H9 (cell line): ENCODE results near the gene MEMO1. TPM values are rescaled to one million over a fixed set of nuclear protein-coding genes. Genes with fewer than 3 reads are reported as not detected.

Experiments used
- DNase-seq: peaks from one replicate; pipeline ENCODE4 v3.0.0-alpha.2; 2017
- H2AFZ ChIP-seq: one replicate; pipeline ENCODE4 v1.6.1; 2013; ENCODE audit warnings: mild to moderate bottlenecking, low read length, control low read depth, moderate library complexity
- H2AK5ac ChIP-seq: 2 replicates; pipeline ENCODE4 v1.6.1; 2013; ENCODE audit warnings: low read length, control low read depth, mixed read lengths; ENCODE audit not compliant: insufficient read length
- H2BK120ac ChIP-seq: one replicate; pipeline ENCODE4 v1.6.1; 2013; ENCODE audit warnings: low read depth, mild to moderate bottlenecking, low read length, control low read depth, inconsistent platforms; ENCODE audit not compliant: poor library complexity, severe bottlenecking
- H2BK12ac ChIP-seq: 2 replicates; pipeline ENCODE4 v1.6.1; 2013; ENCODE audit warnings: low read length, control low read depth, mixed read lengths, low read depth; ENCODE audit not compliant: insufficient read length
- H2BK15ac ChIP-seq: 2 replicates; pipeline ENCODE4 v1.6.1; 2013; ENCODE audit warnings: low read depth, low read length, control low read depth
- H2BK20ac ChIP-seq: one replicate; pipeline ENCODE4 v1.6.1; 2013; ENCODE audit warnings: low read depth, mild to moderate bottlenecking, low read length, control low read depth, inconsistent platforms; ENCODE audit not compliant: poor library complexity, severe bottlenecking
- H2BK5ac ChIP-seq: 2 replicates; pipeline ENCODE4 v1.6.1; 2013; ENCODE audit warnings: low read length, control low read depth, mixed read lengths; ENCODE audit not compliant: insufficient read length
- H3K14ac ChIP-seq: 2 replicates; pipeline ENCODE4 v1.6.1; 2013; ENCODE audit warnings: low read length, control low read depth; ENCODE audit not compliant: insufficient read depth
- H3K18ac ChIP-seq: 2 replicates; pipeline ENCODE4 v1.6.1; 2013; ENCODE audit warnings: low read depth, mild to moderate bottlenecking, mixed read lengths, low read length, control low read depth; ENCODE audit not compliant: insufficient read length
- H3K23ac ChIP-seq: 2 replicates; pipeline ENCODE4 v1.6.1; 2013; ENCODE audit warnings: low read length, control low read depth, mixed read lengths, low read depth; ENCODE audit not compliant: insufficient read length
- H3K23me2 ChIP-seq: 2 replicates; pipeline ENCODE4 v1.6.1; 2013; ENCODE audit warnings: low read depth, mild to moderate bottlenecking, mixed read lengths, low read length, control low read depth; ENCODE audit not compliant: insufficient read length, poor library complexity, severe bottlenecking
- H3K27ac ChIP-seq: 2 replicates; pipeline ENCODE4 v1.5.1; 2013; ENCODE audit warnings: low read length, control low read depth, mixed read lengths, low read depth; ENCODE audit not compliant: insufficient read length
- H3K27me3 ChIP-seq: 2 replicates; pipeline ENCODE4 v1.6.1; 2013; ENCODE audit warnings: low read length, control low read depth, inconsistent platforms; ENCODE audit not compliant: insufficient read depth
- H3K4ac ChIP-seq: 2 replicates; pipeline ENCODE4 v1.6.1; 2013; ENCODE audit warnings: low read depth, mild to moderate bottlenecking, control low read depth, inconsistent platforms, low read length, moderate library complexity
- H3K4me1 ChIP-seq: 2 replicates; pipeline ENCODE4 v1.6.1; 2013; ENCODE audit warnings: low read length, control low read depth, inconsistent platforms; ENCODE audit not compliant: insufficient read depth
- H3K4me2 ChIP-seq: 2 replicates; pipeline ENCODE4 v1.6.1; 2013; ENCODE audit warnings: low read length, control low read depth, mixed read lengths; ENCODE audit not compliant: insufficient read length, insufficient read depth
- H3K56ac ChIP-seq: 2 replicates; pipeline ENCODE4 v1.6.1; 2013; ENCODE audit warnings: low read depth, mild to moderate bottlenecking, mixed read lengths, low read length, control low read depth; ENCODE audit not compliant: insufficient read length
- H3K79me1 ChIP-seq: 2 replicates; pipeline ENCODE4 v1.6.1; 2013; ENCODE audit warnings: low read depth, mild to moderate bottlenecking, moderate library complexity, low read length, control low read depth, inconsistent platforms; ENCODE audit not compliant: insufficient read depth, poor library complexity, severe bottlenecking
- H3K79me2 ChIP-seq: 2 replicates; pipeline ENCODE4 v1.6.1; 2013; ENCODE audit warnings: low read length, control low read depth, inconsistent platforms; ENCODE audit not compliant: insufficient read depth
- H3K9ac ChIP-seq: 2 replicates; pipeline ENCODE4 v1.6.1; 2013; ENCODE audit warnings: low read length, control low read depth, mixed read lengths; ENCODE audit not compliant: insufficient read length; ENCODE audit errors: extremely low read depth
- H3K9me3 ChIP-seq: one replicate; pipeline ENCODE4 v1.6.1; 2013; ENCODE audit warnings: low read depth, low read length, inconsistent platforms; ENCODE audit not compliant: control insufficient read depth
- H3T11ph ChIP-seq: one replicate; pipeline ENCODE4 v1.6.1; 2013; ENCODE audit warnings: mild to moderate bottlenecking, low read length, control low read depth, inconsistent platforms
- H4K20me1 ChIP-seq: one replicate; pipeline ENCODE4 v1.6.1; 2013; ENCODE audit not compliant: control insufficient read depth, insufficient read length, insufficient read depth
- H4K5ac ChIP-seq: 2 replicates; pipeline ENCODE4 v1.6.1; 2013; ENCODE audit warnings: low read depth, mild to moderate bottlenecking, mixed read lengths, low read length, control low read depth; ENCODE audit not compliant: insufficient read length
- H4K8ac ChIP-seq: replicated peaks from 2 replicates; pipeline ENCODE4 v1.6.1; 2013; ENCODE audit warnings: low read length, control low read depth, mixed read lengths, low read depth; ENCODE audit not compliant: insufficient read length
- H4K91ac ChIP-seq: 2 replicates; pipeline ENCODE4 v1.6.1; 2013; ENCODE audit warnings: low read depth, mild to moderate bottlenecking, moderate library complexity, mixed read lengths, low read length, control low read depth; ENCODE audit not compliant: insufficient read length
- H3K27ac Mint-ChIP-seq, 3 experiments: 2 replicates in 2 of 3; 3 replicates in 1 of 3; pipeline ENCODE4 v1.8.0; 2020 to 2021; ENCODE audit warnings: mixed read lengths in 3 of 3, mild to moderate bottlenecking in 1 of 3, moderate library complexity in 1 of 3
- H3K27me3 Mint-ChIP-seq: 2 replicates; pipeline ENCODE4 v1.8.0; 2021; ENCODE audit warnings: low read depth, mild to moderate bottlenecking, moderate library complexity, mixed read lengths
- H3K36me3 Mint-ChIP-seq, 3 experiments: 2 replicates in 2 of 3; 3 replicates in 1 of 3; pipeline ENCODE4 v1.8.0; 2020 to 2021; ENCODE audit warnings: low read depth in 3 of 3, mixed read lengths in 3 of 3; ENCODE audit not compliant: insufficient read depth in 1 of 3
- H3K4me1 Mint-ChIP-seq, 2 experiments: 2 replicates each; pipeline ENCODE4 v1.8.0; 2020; ENCODE audit warnings: mixed read lengths in 2 of 2
- H3K4me3 Mint-ChIP-seq, 2 experiments: 2 replicates in 1 of 2; 3 replicates in 1 of 2; pipeline ENCODE4 v1.8.0; 2020 to 2021; ENCODE audit warnings: mild to moderate bottlenecking in 2 of 2, mixed read lengths in 2 of 2, moderate library complexity in 1 of 2
- H3K9me3 Mint-ChIP-seq, 2 experiments: 2 replicates in 1 of 2; 3 replicates in 1 of 2; pipeline ENCODE4 v1.8.0; 2020; ENCODE audit warnings: mild to moderate bottlenecking in 2 of 2, mixed read lengths in 2 of 2, moderate library complexity in 1 of 2
- WGBS: extraction: QIAGEN DNeasy Blood & Tissue Kit; methylation state at CpG from one replicate; pipeline ENCODE4 v1.1.7; 2013; ENCODE audit warnings: missing lambda C conversion rate, low lambda C conversion rate, mixed read lengths; ENCODE audit not compliant: insufficient read length; ENCODE audit errors: extremely low coverage; 5-methylcytosine and 5-hydroxymethylcytosine counted together
- total RNA-seq: library from RNA; stranded (reverse); gene quantifications from 2 replicates; pipeline ENCODE4 v1.2.1, GENCODE V29; 2021
- TF ChIP-seq, protein P1 (sequence below): fragments of 200-600 bp; sonication (generic); conservative IDR thresholded peaks from 3 replicates; pipeline ENCODE4 v1.8.0; 2021; ENCODE audit warnings: antibody characterized with exemption, mild to moderate bottlenecking

Gene MEMO1
- total RNA-seq, 1 experiment from 2014 or later, result 49.4 TPM

DNA sequence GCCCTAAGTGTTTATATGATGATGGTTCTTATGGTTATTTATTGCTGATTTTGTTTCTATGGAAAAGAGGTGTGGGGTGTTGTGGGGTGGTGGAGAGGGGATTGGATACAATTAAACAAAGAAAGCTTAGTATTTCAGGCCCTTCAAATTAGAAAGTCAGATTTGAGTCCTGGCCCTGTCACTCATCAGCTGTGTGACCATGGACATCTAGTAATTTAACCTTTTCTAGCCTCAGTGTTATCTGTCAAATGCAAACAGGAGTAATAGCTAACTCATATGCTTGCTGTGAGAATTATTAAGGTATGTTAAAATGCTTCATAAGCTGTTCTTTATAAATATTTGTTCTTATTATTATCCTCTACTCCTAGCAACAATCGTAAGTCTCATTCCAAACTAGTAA lies 2.1 kb upstream of the MEMO1 start:
- Histone ChIP-seq H2AK5ac (no peak overlapping the region), H3K27ac (no peak overlapping the region), H3K4me1 (no peaks in the 10 kb centered on the region), H3T11ph (no peak overlapping the region), H2BK5ac (no peak overlapping the region), H4K20me1 (no peaks in the 10 kb centered on the region), H3K4me2 (no peak overlapping the region), H4K5ac (no peak overlapping the region), H2BK12ac (no peak overlapping the region), H3K9me3 (no peaks in the 10 kb centered on the region), H3K27me3 (no peaks in the 10 kb centered on the region), H3K23me2 (peaks cover 8% of the 10 kb centered on the region), H3K14ac (no peak overlapping the region), H3K56ac (no peak overlapping the region), H2BK20ac (no peak overlapping the region), H3K4ac (no peak overlapping the region), H3K9ac (no peak overlapping the region), H3K18ac (no peak overlapping the region), H3K79me2 (peaks cover 8% of the 10 kb centered on the region; the same call in 1 of the 2 replicates), H2AFZ (no peak overlapping the region), H4K91ac (no peak overlapping the region), H3K79me1 (peaks cover 3% of the 10 kb centered on the region), H2BK120ac (no peak overlapping the region), H2BK15ac (no peak overlapping the region), H4K8ac (no peak overlapping the region), H3K23ac (no peak overlapping the region)
- Mint-ChIP-seq H3K27ac (peak overlapping the region in 1 of 3 experiments; percentile 54; a peak in 1 of 7 replicates), H3K4me3 (no peak overlapping the region), H3K27me3 (no peaks in the 10 kb centered on the region), H3K4me1 (peaks cover 18 to 23% of the 10 kb centered on the region in 2 experiments), H3K9me3 (no peaks in the 10 kb centered on the region), H3K36me3 (peaks cover 6 to 29% (median 28%) of the 10 kb centered on the region in 3 experiments)
- no peak for DNase-seq
- no CpG with 5 or more reads among the region's 1 CpG for WGBS
- TF ChIP-seq, protein P1, sequence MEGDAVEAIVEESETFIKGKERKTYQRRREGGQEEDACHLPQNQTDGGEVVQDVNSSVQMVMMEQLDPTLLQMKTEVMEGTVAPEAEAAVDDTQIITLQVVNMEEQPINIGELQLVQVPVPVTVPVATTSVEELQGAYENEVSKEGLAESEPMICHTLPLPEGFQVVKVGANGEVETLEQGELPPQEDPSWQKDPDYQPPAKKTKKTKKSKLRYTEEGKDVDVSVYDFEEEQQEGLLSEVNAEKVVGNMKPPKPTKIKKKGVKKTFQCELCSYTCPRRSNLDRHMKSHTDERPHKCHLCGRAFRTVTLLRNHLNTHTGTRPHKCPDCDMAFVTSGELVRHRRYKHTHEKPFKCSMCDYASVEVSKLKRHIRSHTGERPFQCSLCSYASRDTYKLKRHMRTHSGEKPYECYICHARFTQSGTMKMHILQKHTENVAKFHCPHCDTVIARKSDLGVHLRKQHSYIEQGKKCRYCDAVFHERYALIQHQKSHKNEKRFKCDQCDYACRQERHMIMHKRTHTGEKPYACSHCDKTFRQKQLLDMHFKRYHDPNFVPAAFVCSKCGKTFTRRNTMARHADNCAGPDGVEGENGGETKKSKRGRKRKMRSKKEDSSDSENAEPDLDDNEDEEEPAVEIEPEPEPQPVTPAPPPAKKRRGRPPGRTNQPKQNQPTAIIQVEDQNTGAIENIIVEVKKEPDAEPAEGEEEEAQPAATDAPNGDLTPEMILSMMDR, result no peak
